HG03196 (cell line): Measurements from ENCODE around the gene CREBBP.

ENCODE experiments used
- ATAC-seq: cut with Tn5 transposase; IDR thresholded peaks from one replicate; pipeline ENCODE4 v1.9.1; 2021; ENCODE audit not compliant: unreplicated experiment

The CREBBP gene

DNA sequence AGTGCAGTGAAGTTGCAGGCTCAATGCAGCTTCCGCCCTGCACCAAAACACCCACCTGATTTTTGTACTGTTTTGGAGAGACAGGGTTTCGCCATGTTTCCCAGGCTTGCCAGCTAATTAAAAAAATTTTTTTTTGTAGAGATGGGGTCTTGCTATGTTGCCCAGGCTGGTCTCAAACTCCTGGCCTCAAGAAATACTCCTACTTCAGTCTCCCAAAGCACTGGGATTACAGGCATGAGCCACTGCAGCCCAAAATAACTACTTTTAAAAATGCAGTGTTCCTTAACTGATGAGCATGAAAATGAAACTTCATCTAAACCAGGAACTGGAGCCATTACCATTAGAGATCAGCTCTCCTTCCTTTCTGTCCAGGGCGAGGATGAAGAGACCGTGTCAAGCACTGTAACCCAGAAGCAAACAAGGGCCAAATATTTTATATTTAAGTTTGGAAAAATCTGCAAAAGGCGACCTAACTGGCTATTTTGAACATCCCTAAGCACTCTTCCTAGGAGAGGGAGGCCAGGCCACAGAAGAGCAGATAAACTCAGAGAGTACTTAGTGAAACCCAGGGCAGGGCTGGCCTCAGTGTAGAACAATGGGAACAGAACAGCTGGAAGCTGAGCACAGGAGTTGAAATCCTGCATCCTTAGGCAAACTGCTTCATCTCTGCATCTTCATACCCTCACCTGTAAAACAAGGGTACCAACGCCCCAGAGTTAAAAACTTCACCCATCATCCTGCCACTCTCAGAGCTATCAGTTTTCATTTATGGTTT lies 24.0 kb downstream of the CREBBP start:
- ATAC-seq, result no peak

DNA sequence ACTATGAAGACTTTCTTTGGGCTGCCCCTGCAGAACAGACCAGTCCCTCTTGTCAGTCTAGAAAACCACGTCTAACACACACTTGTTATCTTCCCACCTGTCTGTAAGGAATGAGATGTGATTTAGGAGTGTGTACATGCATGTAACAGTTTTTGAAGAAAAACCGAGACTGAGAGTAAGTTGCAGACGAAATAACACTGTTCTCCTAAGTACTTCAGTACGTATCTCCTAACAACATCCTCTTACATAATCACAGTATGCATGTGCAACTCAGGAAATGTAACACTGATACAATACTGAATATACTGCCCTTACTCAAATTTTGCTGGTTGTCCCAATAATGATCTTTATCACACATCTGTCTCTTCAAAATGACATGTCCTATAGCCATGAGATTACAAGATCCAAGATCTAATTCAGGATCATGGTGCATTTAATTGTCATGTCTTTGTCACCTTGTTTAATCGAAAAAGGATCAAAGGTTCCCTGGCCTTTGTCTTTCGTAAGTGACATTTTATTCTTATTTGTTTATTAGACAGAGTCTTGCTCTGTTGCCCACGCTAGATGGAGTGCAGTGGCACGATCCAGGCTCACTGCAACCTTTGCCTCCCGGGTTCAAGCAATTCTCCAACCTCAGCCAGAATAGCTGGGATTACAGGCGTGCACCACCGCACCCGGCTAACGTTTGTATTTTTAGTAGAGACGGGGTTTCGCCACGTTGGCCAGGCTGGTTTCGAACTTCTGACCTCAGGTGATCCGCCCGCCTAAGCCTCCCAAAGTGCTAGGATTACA lies 25.6 kb downstream of the CREBBP start:
- no peak for ATAC-seq

DNA sequence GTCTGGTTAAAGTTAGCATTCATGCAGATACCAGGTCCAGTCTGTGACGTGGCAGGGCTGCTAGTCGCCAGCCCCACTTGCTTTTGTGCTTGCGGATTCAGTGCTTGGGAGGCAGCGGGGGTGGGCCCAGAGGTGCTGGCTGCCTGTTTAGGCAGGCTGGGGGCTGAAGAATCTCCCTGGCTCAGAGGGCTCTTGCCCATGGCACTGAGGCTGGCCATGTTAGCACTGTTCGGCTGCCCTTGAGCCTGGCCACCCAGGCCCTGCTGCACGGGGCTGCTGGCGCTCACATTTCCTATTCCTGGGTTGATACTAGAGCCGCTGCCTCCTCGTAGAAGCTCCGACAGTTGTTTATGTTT lies 30.0 kb downstream of the CREBBP start:
- no peak for ATAC-seq

DNA sequence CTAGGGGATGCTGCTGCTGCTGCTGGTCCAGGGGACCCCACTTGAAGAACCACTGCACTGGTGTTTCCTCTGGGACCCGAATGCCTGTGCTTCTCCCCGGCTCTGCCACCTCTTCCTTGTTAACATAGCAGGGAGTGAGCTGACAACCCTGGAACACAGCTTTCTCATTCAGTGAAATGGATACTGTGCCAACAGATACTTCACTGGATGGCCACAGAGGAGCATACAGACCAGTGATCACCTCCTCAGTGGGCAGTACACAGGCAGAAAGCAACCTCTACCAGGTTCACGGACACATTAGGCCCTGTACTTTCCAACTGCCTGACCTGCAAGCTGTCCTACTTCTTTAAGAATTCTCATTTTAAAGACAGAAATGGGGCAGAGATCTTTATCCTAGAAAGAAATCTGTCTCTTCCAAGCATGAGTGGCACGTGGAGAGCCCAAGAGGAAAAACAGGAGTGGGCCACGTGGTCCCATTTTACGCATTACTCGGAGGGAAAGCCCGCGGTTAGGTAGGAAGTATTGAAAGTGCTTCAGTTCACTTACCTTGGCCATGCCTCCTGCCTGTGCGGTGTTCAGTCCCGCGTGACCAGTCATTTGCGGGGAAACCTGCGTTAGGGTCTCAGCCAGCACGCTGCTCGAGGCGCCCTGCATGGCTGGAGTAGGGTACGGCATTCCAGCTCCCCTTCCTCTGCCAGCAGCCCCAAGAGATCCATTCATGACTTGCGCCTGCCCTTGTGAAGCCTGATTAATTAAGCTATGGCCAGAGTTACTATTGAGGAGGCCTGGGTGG lies 30.6 kb downstream of the CREBBP start:
- no peak for ATAC-seq

DNA sequence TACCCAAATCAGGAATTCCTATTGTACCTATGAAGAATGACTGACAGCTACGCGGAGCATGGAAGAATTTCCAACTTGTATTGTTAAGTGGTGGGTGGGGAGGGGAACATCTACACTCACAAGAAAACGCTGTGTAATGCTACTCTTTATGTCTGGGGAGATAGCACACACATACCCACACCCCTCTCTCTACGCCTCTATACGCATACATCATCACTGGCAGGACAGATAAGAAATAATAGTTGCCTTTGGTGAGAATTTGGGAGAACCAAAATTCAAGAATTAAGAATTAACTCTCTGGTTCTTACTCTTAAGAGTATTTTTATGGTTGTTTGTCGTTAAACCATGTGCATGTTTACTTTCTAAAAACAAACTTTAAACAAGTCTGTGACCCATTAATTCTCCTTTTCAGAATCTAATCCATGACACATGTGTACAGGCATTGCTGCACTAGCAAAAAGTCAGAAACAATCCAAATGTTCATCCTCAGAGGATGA lies 33.9 kb downstream of the CREBBP start:
- no peak for ATAC-seq

DNA sequence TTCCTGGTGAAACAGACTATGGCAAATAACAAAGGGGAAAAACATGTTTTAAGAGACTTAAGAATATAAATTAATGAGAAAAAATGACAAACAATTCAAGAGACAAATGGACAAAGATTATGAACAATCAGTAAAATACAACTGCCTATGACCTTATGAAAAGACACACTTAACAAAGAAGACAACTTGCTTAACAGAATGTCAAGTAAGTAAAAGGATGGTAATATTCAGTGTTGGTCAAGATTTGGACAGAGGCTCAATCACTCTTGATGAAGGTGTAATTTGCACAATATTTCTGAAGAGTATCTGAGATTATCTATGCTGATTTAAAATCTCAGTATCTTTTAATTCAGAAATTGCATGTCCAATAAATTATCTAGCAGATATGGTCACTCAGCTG lies 34.4 kb downstream of the CREBBP start:
- no peak for ATAC-seq

DNA sequence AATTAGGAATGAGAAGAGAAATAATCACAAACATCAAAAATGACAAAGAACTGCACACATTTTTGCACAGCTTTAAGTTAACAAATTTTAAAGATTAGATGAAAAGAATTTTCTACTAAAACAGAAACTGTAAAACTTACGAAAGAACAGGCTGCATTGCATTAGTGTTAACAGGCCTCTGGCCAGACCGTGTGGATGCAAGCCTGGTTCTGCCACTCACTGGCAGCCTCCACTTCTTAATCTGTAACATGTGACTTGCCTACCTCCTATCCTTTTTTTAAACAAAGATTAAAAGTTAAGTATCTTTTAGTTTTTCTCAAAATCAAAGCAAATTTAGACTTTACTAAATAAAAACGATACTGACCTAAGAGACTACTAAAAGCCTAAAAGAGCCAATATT lies 37.5 kb downstream of the CREBBP start:
- ATAC-seq, result no peak

DNA sequence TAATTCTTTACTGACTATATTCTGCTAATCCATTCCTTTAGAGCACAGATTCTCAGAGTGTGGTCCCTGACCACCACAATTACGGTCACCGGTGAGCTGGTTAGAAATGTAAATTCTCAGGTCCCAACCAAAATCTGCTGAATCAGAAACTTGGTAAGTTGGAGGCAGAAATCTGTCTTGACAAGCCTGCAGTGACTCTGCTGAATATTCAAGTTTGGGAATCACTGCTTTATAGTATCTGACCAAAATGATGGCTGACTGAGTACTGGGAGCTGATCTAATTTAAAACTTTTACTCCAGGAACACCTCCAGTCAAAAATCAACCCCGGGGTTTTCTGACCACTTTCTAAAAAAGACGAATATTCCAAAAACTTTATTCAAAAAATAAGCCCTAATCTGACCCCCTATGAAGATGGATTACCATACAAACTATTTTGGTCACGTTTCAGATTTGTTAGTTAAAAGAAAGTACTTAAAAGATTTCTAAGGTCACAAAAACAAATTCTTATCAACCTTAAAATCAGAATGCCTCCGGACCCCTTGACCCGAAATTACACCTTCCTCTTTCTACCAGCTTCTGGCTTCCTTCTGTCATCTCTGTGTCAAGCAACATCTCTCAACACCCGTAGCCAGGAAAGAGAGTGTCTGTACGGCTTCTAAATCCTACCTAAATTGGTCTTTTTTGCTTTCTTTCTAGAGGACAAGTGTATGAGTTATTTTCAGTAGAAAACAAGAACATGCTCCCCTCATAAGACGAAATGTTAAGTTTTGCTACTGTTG lies 38.6 kb downstream of the CREBBP start:
- ATAC-seq, result no peak

DNA sequence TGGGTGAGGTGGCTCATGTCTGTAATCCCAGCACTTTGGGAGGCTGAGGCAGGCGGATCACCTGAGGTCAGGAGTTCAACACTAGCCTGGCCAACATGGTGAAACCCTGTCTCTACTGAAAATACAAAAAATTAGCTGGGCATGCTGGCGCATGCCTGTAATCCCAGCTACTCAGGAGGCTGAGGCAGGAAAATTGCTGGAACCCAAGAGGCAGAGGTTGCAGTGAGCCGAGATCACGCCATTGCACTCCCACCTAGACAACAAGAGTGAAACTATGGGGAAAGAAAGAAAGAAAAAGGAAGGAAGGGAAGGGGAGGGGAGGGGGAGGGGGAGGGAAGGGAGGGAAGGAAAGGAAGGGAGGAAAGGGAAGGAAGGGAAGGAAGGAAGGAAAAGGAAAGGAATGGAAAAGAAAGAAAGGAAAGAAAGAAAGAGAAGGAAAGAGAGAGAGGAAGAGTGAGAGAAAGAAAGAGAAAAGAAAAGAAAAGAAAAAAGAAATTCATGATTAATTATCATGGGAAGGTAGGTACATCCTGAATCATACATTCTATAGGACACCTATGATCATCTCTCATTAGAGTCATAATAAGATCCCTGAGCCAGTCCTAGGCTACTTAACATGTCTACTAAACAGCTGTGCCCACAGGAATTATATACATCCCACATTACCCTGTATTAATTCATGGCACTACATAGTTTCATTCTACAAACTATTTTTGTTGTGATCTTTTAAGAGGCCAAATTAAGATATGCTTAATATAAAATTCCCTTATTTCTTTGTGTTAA lies 40.9 kb downstream of the CREBBP start:
- ATAC-seq, result no peak

DNA sequence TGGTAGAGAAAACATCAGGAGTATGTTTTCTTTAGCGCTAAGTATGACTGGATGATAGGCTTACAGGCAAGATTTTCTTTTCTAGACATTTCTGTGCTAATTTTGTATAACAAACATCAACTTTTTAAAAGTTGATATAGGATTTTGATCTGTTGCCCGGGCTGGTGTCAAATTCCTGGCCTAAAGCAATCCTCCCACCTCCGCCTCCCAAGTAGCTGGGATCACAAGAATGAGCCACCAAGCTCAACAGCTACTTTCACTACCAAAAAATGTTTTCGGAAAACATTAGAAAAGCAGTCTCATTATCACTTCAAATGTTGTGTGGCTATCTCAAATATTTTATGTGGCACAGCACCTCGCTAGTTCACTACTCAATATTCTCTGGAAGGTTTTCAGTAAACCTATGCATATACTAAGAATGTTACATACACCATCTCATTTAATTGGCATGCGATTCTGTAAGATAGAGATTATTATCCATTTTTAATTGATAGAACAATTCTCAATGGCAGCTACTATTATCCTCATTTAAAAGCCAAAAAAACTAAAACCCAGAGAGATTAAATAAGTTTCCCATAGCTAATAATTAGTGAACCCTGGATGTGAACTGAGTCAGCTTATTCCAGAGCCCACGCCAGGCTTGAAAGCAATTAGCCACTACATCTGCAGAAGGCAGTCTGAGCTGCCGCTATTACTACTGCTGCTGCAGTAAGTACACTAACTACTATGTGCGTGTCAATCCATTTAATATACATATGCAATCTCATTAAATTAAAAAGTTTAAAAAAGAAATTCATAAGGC lies 41.7 kb downstream of the CREBBP start:
- ATAC-seq, result no peak

DNA sequence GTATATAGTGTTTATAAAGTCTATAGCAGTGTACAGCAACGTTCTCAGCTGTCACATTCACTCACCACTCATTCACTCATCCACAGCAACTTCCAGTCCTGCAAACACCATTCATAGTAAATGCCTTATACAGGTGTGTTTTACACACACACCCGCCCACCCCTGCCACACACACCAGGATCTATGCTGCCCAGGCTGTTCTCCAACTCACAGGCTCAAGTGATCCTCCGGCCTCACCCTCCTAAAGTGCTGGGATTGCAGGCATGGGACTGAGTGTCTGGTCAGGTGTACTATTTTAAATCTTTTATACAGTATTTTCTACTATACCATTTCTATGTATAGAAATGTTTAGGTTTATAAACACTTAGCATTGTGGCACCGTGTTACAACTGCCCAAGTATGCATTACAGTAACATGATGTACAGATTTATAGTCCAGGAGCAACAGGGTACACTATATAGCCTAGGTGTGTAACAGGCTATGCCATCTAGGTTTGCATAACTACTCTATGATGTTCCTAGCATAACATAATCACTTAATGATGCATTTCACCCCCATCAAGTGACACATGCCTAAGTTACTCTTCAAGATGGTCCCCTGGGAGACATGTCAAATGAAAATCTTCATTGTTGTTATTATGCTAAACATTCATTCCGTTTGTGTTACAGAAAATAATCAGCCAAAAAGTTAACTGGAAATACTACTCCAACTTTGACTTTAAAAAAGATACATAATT lies 42.5 kb downstream of the CREBBP start:
- ATAC-seq, result no peak

DNA sequence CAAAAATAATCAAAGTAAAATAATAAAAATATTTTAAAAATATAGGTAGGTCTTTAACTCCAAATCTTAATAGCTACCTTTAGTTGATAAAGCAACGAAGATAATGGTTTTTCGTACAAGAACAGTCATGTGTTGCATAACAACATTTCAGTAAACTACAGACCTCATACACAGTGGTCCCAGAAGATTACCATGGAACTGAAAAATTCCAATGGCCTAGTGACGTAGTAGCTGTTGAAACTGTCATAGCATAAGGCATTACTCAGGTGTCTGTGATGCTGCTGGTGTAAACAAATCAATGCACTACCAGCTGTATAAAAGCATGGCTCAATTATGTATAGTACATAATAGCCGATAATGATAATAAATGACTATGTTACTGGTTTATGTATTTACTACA lies 43.9 kb downstream of the CREBBP start:
- no peak for ATAC-seq

DNA sequence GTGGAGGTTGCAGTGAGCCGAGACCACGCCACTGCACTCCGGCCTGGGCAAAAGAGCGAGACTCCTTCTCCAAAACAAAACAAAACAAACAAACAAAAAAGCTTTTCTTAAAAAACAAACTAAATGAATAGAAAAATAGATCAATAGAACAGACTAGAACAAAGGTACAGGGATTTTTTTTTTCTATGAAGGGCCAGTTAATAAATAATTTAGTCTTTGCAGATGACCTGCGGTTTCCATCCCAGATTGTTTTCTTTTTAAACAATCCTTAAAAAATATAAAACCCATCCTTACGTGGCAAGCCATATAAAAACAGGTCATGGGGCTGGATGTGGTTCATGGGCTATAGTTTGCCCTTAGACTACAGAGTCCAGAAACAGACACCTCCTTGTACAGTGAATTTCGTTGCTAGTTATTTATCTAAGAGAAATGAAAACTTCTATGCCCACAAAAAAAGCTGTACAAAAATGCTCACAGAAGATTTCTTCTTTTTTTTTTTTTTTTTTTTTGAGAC lies 45.4 kb downstream of the CREBBP start:
- ATAC-seq, result no peak

DNA sequence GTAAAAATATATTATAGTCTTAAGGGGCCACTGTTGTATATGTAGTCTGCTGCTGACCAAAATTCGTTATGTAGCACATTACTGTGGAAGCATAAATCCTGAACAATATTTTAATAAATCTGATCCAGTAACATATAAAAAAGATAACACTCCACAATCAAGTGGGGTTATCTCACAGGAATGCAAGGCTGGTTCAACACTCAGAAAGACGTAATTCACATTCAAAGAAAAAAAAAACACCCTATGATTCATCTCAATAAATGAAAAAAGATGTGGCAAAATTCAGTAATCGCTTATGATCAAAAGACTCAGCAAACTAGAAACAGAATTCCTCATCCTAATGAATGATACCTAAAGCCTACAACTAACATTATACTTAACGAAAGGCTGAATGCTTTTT lies 47.8 kb downstream of the CREBBP start:
- no peak for ATAC-seq

DNA sequence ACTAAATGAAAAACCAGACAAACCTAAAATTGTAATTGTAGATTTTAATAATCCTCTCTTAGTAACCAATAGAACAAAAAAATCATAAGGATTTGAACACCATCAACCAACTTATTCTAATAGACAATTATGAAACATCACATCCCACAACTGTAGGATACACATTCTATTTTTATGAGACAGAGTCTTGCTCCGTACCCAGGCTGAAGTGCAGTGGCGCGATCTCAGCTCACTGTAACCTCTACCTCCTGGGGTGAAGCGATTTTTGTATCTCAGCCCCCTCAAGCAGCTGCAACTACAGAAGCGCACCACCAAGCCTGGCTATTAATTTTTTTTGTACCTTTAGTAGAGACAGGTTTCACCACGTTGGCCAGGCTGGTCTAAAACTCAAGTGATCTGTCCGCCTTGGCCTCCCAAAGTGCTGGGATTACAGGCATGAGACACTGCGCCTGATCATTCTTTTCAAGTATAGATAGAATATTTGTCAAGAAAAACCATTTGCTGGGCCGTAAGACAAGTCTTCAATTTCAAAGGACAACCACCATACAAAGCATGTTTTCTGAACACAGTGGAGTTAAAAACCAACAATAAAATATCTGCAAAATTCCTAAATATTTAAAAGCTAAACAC lies 49.8 kb downstream of the CREBBP start:
- ATAC-seq, result no peak

DNA sequence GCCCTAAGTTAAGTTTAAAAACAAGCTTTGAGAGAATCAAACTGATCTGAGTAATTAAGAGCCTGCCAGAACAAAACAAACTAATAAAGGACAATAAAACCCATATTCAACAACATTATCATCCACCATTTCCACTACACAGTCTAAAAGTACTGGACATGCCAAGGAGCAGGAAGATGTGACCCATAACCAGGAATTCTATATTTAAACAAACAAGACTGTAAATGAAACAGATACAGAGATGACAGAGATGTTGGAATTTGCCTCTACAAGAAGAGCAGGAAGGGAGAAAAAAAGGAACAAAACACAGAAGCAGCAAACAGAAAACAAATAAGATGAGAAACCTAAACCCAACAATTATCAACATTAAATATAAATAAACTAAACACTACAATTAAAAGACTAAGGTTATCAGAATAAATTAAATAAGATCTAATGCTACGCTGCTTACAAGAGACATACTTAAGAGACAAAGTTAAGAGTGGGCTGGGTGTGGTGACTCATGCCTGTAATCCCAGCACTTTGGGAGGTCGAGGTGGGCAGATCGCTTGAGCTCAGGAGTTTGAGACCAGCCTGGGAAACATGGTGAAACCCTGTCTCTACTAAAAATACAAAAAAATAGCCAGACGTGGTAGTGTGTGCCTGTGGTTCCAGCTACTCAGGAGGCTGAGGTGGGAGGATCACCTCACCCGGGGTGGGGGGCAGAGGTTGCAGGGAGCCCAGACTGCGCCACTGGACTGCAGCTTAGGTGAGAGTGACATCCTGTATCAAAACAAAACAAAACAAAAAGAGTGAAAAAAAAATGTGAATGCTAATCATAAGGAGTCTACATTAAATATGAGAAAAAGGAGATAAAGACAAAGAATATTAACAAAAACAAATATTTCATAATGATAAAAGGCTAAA lies 50.6 kb downstream of the CREBBP start:
- ATAC-seq, result no peak

DNA sequence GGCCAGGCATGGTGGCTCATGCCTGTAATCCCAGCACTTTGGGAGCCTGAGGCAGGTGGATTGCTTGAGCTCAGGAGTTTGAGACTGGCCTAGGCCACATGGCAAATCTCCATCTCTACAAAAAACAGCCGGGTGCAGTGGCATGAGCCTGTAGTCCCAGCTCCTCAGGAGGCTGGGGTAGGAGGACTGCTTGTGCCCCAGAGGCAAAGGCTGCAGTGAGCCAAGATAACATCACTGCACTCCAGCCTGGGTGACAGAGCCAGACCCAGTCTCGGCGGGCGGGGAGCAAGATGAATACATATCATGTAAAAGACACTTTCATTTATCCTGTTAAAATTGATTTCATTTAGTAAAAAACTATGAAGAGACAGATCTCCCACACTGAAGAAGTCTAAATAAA lies 54.6 kb downstream of the CREBBP start:
- no peak for ATAC-seq
